Fibroblast of lung (primary cell): ENCODE data around the gene ABCG5.

Experiments used
- EZH2 ChIP-seq: IDR thresholded peaks from 2 replicates; pipeline ENCODE4 v1.5.1; 2012; ENCODE audit warnings: low read length, control low read depth, mild to moderate bottlenecking; ENCODE audit errors: missing control alignments
- TF ChIP-seq, protein P1 (sequence below), 2 donors: IDR thresholded peaks in 1 of 2; conservative IDR thresholded peaks in 1 of 2; 1 replicate in 1 of 2; 2 replicates in 1 of 2; pipeline ENCODE4 v1.5.1; 2011 to 2012; ENCODE audit warnings: low read length in 2 of 2, control low read depth in 1 of 2, inconsistent platforms in 1 of 2, low read depth in 1 of 2, mild to moderate bottlenecking in 1 of 2

DNA sequence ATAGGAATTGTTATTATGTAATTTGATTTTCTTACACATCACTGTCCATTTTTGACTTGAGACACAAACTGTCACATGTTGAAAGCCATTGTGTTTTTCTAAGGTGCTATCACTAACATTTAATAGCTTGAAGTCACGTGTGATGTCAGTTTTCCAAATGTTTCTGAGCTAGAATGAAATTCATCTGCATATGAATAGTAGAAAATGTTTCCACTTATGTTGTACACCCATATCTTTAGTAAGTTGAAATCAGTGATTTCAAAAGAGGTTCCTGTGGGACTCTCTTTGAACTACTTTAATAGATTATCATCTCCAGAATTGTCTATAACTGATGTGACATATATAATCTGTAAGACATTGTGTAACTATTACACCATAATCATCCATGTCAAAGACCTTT is 27.8 kb downstream of the ABCG5 start:
- TF ChIP-seq, protein P1, sequence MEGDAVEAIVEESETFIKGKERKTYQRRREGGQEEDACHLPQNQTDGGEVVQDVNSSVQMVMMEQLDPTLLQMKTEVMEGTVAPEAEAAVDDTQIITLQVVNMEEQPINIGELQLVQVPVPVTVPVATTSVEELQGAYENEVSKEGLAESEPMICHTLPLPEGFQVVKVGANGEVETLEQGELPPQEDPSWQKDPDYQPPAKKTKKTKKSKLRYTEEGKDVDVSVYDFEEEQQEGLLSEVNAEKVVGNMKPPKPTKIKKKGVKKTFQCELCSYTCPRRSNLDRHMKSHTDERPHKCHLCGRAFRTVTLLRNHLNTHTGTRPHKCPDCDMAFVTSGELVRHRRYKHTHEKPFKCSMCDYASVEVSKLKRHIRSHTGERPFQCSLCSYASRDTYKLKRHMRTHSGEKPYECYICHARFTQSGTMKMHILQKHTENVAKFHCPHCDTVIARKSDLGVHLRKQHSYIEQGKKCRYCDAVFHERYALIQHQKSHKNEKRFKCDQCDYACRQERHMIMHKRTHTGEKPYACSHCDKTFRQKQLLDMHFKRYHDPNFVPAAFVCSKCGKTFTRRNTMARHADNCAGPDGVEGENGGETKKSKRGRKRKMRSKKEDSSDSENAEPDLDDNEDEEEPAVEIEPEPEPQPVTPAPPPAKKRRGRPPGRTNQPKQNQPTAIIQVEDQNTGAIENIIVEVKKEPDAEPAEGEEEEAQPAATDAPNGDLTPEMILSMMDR (conservative IDR thresholded peaks at IDR 0.05 in 1 of 2, IDR thresholded peaks at IDR 0.05 in 1 of 2; ENCODE audit: low read depth in 1 of 2, low read length in 2 of 2), result no peak
- no peak for TF ChIP-seq EZH2
